DOHH2 (cell line): ENCODE data around the gene HHLA2.

ENCODE experiments used
- H3F3A ChIP-seq: fragments of 200-600 bp; sonication (generic), shearing (Covaris generic); 2 replicates; pipeline ENCODE4 v1.6.0; 2016; ENCODE audit warnings: antibody characterized with exemption, mild to moderate bottlenecking; ENCODE audit not compliant: control insufficient read depth, insufficient read depth
- H3K27ac ChIP-seq: fragments of 200-600 bp; sonication (generic); 2 replicates; pipeline ENCODE4 v1.5.1; 2014; ENCODE audit warnings: low read depth, mild to moderate bottlenecking, low read length, moderate library complexity
- H3K27me3 ChIP-seq: fragments of 200-600 bp; sonication (generic); 2 replicates; pipeline ENCODE4 v1.6.1; 2014; ENCODE audit warnings: mild to moderate bottlenecking, low read length, mixed read lengths; ENCODE audit not compliant: control insufficient read depth
- H3K36me3 ChIP-seq: fragments of 200-600 bp; sonication (generic); 2 replicates; pipeline ENCODE4 v1.6.1; 2014; ENCODE audit warnings: mild to moderate bottlenecking, low read length, moderate library complexity, mixed read lengths; ENCODE audit not compliant: control insufficient read depth
- H3K4me1 ChIP-seq: fragments of 200-600 bp; sonication (generic); 2 replicates; pipeline ENCODE4 v1.6.1; 2014; ENCODE audit warnings: mild to moderate bottlenecking, low read length, mixed read lengths; ENCODE audit not compliant: control insufficient read depth
- H3K4me2 ChIP-seq: fragments of 200-600 bp; sonication (generic); 2 replicates; pipeline ENCODE4 v1.6.0; 2014; ENCODE audit warnings: mild to moderate bottlenecking, low read length, moderate library complexity
- H3K4me3 ChIP-seq: fragments of 200-600 bp; sonication (generic); 2 replicates; pipeline ENCODE4 v1.5.1; 2014; ENCODE audit warnings: mild to moderate bottlenecking, low read length, mixed read lengths
- H3K79me2 ChIP-seq: fragments of 200-600 bp; sonication (generic); 2 replicates; pipeline ENCODE4 v1.6.1; 2014; ENCODE audit warnings: mild to moderate bottlenecking, low read length, mixed read lengths; ENCODE audit not compliant: control insufficient read depth
- H3K9me2 ChIP-seq: fragments of 200-600 bp; sonication (generic); replicated peaks from 2 replicates; pipeline ENCODE4 v1.6.1; 2014; ENCODE audit warnings: mild to moderate bottlenecking, low read length, mixed read lengths; ENCODE audit not compliant: control insufficient read depth
- H3K9me3 ChIP-seq: fragments of 200-600 bp; sonication (generic); 2 replicates; pipeline ENCODE4 v1.6.1; 2014; ENCODE audit warnings: antibody characterized with exemption, low read length, mixed read lengths; ENCODE audit not compliant: control insufficient read depth, insufficient read depth
- H4K20me1 ChIP-seq: fragments of 200-600 bp; sonication (generic); 2 replicates; pipeline ENCODE4 v1.6.0; 2014; ENCODE audit warnings: low read depth, mild to moderate bottlenecking, antibody characterized with exemption, low read length, moderate library complexity; ENCODE audit not compliant: control insufficient read depth, insufficient read depth
- CTCF ChIP-seq: fragments of 200-600 bp; sonication (generic); IDR thresholded peaks from one replicate; pipeline ENCODE4 v1.5.1; 2014; ENCODE audit warnings: antibody characterized with exemption, mild to moderate bottlenecking, low read depth, low read length; ENCODE audit not compliant: poor library complexity, severe bottlenecking
- EZH2phosphoT487 ChIP-seq: fragments of 200-600 bp; sonication (generic); IDR thresholded peaks from 2 replicates; pipeline ENCODE4 v1.6.1; 2017; ENCODE audit warnings: borderline replicate concordance, mild to moderate bottlenecking, antibody characterized with exemption, low read length, moderate library complexity, mixed read lengths

Gene HHLA2

GRCh38 chr3:108383306-108383705, 87.0 kb downstream of the HHLA2 start:
- no peak overlapping the region for H3K4me2 ChIP-seq
- TF ChIP-seq EZH2phosphoT487 = no peak
- no peak for TF ChIP-seq CTCF
- no peaks in the 10 kb centered on the region for H3K9me3 ChIP-seq
- H3K36me3 ChIP-seq = no peaks in the 10 kb centered on the region
- no peaks in the 10 kb centered on the region for H3K27me3 ChIP-seq
- no peaks in the 10 kb centered on the region for H3K9me2 ChIP-seq
- H3K27ac ChIP-seq = no peak overlapping the region
- no peak overlapping the region for H3K4me3 ChIP-seq
- H3K4me1 ChIP-seq = no peaks in the 10 kb centered on the region
- no peaks in the 10 kb centered on the region for H3F3A ChIP-seq
- H4K20me1 ChIP-seq = no peaks in the 10 kb centered on the region
- H3K79me2 ChIP-seq = no peaks in the 10 kb centered on the region

- Histone ChIP-seq H3K9me2 (no peaks in the 10 kb centered on the region), H3K4me1 (no peaks in the 10 kb centered on the region)
These were observed 90.7 kb downstream of the HHLA2 start for GRCh38 chr3:108387063-108387462.

GRCh38 chr3:108388136-108389132, 92.1 kb downstream of the HHLA2 start:
- Histone ChIP-seq H3K27ac (no peak overlapping the region), H3K79me2 (no peaks in the 10 kb centered on the region), H3K4me3 (no peak overlapping the region), H3F3A (no peaks in the 10 kb centered on the region), H4K20me1 (no peaks in the 10 kb centered on the region), H3K9me3 (no peaks in the 10 kb centered on the region), H3K36me3 (no peaks in the 10 kb centered on the region), H3K4me2 (no peak overlapping the region), H3K4me1 (no peaks in the 10 kb centered on the region), H3K9me2 (no peaks in the 10 kb centered on the region), H3K27me3 (peaks cover 5% of the 10 kb centered on the region)
- no peak for TF ChIP-seq CTCF
- no peak for TF ChIP-seq EZH2phosphoT487

More at GRCh38 chr3:108387063-108387462, 90.7 kb downstream of the HHLA2 start:
- Histone ChIP-seq H3K4me2 (no peak overlapping the region), H3K27me3 (peaks cover 5% of the 10 kb centered on the region), H3K4me3 (no peak overlapping the region), H3F3A (no peaks in the 10 kb centered on the region), H3K27ac (no peak overlapping the region), H3K79me2 (no peaks in the 10 kb centered on the region), H3K36me3 (no peaks in the 10 kb centered on the region), H3K9me3 (no peaks in the 10 kb centered on the region), H4K20me1 (no peaks in the 10 kb centered on the region)
- no peak for TF ChIP-seq EZH2phosphoT487
- TF ChIP-seq CTCF = no peak
